Measurements from ENCODE around the gene ASNSD1.

Gene ASNSD1

DNA sequence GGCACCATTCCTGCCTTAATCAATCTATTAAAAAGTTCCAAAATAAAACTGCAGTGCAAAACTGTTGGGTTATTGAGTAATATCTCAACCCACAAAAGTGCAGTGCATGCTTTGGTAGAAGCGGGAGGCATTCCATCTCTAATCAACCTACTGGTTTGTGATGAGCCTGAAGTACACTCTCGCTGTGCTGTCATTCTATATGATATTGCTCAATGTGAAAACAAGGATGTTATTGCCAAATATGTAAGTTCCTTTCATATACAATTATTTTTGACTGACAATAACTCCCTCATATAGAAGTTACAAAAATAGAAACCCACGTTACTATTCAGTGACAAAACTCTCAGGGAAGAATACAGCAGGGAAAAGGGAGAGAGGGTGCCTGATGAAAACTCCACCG is 58.3 kb downstream of the ASNSD1 start:
- no peak for TF ChIP-seq JUND (IDR thresholded peaks at IDR 0.05; ENCODE audit: low read depth)
- DNase-seq (ENCODE audit: low read depth in 1 of 2, low spot score in 1 of 2): no peak
- in situ Hi-C loops (cut with HindIII; ENCODE audit: low pct_unique_long_range_greater_than_20kb, low sequenced_read_pairs): no loop called here
